Measurements from ENCODE around the gene SAP30. TPM values are rescaled to one million over a fixed set of nuclear protein-coding genes. Genes with fewer than 3 reads are reported as not detected.

SAP30 gene
- total RNA-seq, 1 experiment from 2014 or later = 13.5 TPM

DNA sequence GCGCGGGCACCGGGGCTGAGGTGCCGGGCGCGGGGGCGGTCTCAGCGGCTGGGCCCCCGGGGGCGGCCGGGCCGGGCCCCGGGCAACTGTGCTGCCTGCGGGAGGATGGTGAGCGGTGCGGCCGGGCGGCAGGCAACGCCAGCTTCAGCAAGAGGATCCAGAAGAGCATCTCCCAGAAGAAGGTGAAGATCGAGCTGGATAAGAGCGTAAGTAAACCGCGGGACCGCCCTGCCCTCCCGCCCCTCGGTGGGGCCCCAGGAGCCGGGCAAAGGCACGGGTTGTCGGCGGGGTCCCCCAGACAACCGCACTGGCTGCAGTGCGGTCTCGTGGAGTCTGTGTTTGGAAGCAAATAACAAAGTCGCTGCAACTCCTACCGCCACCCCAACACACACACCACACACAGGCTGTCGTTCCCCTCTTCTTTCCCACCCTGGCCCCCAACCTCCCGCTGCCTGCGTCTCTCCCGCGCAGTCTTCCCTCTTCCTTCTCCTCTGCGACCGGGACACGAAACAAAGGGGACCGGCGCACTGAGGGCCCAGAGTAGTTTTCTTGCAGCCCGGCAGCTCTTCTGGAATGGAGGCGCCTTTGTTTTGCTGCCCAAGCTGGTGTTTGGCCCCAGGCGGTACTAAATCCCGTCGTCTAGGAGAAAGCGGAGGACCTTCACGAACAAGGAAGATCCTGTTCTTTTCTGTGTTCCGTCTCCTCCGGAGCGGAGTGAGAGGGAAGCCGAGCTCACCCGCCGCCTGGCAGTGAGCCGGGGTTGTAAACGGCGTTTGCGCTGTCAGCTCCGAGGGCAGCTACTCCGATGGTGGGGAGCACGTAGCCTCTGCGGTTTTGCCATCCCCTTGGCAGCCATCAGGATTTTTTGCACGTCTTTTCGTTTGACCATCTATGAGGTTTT lies 788 bp downstream of the SAP30 start:
- H3K27me3 ChIP-seq (ENCODE audit: insufficient read depth, low read length) = no peaks in the 10 kb centered on the region
- H3K4me2 ChIP-seq (ENCODE audit: insufficient read depth, insufficient read length, low read length) = peak overlapping the region; percentile 93
- Mint-ChIP-seq H3K36me3 (ENCODE audit: insufficient read depth in 1 of 3, low read depth in 3 of 3) (peaks cover 11 to 15% (median 14%) of the 10 kb centered on the region in 3 experiments), H3K4me1 (peaks cover 12 to 13% of the 10 kb centered on the region in 2 experiments; a peak in 3 of 4 replicates), H3K27me3 (ENCODE audit: low read depth) (no peaks in the 10 kb centered on the region), H3K9me3 (no peaks in the 10 kb centered on the region), H3K4me3 (peak overlapping the region; percentile 99), H3K27ac (peak overlapping the region; percentile 77 to 95 (median 95))
- no peaks in the 10 kb centered on the region for H4K20me1 ChIP-seq (ENCODE audit: control insufficient read depth, insufficient read depth, insufficient read length)
- no peak overlapping the region for H2AK5ac ChIP-seq (ENCODE audit: insufficient read length, low read length)
- H4K5ac ChIP-seq (ENCODE audit: insufficient read length, low read depth, low read length) = no peak overlapping the region
- H2BK12ac ChIP-seq (ENCODE audit: insufficient read length, low read depth, low read length) = no peak overlapping the region
- H3K56ac ChIP-seq (ENCODE audit: insufficient read length, low read depth, low read length) = no peak overlapping the region
- no peak overlapping the region for H3K18ac ChIP-seq (ENCODE audit: insufficient read length, low read depth, low read length)
- H3K4ac ChIP-seq (ENCODE audit: low read depth, low read length) = no peak overlapping the region
- H3K27ac ChIP-seq (ENCODE audit: insufficient read length, low read depth, low read length) = no peak overlapping the region
- no peak overlapping the region for H2BK120ac ChIP-seq (ENCODE audit: low read depth, low read length, poor library complexity, severe bottlenecking)
- peaks cover 5% of the 10 kb centered on the region for H3K23me2 ChIP-seq (ENCODE audit: insufficient read length, low read depth, low read length, poor library complexity, severe bottlenecking)
- peak overlapping the region; percentile 77; the same call in 1 of the 2 replicates for H3K14ac ChIP-seq (ENCODE audit: insufficient read depth, low read length)
- DNase-seq = peak; percentile 65
- H2BK5ac ChIP-seq (ENCODE audit: insufficient read length, low read length) = no peak overlapping the region
- no peaks in the 10 kb centered on the region for H3K79me2 ChIP-seq (ENCODE audit: insufficient read depth, low read length)
- TF ChIP-seq, protein P1, sequence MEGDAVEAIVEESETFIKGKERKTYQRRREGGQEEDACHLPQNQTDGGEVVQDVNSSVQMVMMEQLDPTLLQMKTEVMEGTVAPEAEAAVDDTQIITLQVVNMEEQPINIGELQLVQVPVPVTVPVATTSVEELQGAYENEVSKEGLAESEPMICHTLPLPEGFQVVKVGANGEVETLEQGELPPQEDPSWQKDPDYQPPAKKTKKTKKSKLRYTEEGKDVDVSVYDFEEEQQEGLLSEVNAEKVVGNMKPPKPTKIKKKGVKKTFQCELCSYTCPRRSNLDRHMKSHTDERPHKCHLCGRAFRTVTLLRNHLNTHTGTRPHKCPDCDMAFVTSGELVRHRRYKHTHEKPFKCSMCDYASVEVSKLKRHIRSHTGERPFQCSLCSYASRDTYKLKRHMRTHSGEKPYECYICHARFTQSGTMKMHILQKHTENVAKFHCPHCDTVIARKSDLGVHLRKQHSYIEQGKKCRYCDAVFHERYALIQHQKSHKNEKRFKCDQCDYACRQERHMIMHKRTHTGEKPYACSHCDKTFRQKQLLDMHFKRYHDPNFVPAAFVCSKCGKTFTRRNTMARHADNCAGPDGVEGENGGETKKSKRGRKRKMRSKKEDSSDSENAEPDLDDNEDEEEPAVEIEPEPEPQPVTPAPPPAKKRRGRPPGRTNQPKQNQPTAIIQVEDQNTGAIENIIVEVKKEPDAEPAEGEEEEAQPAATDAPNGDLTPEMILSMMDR (conservative IDR thresholded peaks at IDR 0.05) = no peak
- H3K9me3 ChIP-seq (ENCODE audit: control insufficient read depth, low read depth, low read length) = no peaks in the 10 kb centered on the region
- no peak overlapping the region for H4K8ac ChIP-seq (replicated peaks; ENCODE audit: insufficient read length, low read depth, low read length)
- H3K79me1 ChIP-seq (ENCODE audit: insufficient read depth, low read depth, low read length, poor library complexity, severe bottlenecking) = no peaks in the 10 kb centered on the region
- no CpG with 5 or more reads among the region's 68 CpGs for WGBS (ENCODE audit: extremely low coverage, insufficient read length, low lambda C conversion rate)
- H3K4me1 ChIP-seq (ENCODE audit: insufficient read depth, low read length) = no peaks in the 10 kb centered on the region
- H3K9ac ChIP-seq (ENCODE audit: extremely low read depth, insufficient read length, low read length) = peak overlapping the region; percentile 79
- H3K23ac ChIP-seq (ENCODE audit: insufficient read length, low read depth, low read length) = no peak overlapping the region
- H2BK15ac ChIP-seq (ENCODE audit: low read depth, low read length) = no peak overlapping the region
- no peak overlapping the region for H4K91ac ChIP-seq (ENCODE audit: insufficient read length, low read depth, low read length)
- no peak overlapping the region for H3T11ph ChIP-seq (ENCODE audit: low read length)
- H2AFZ ChIP-seq (ENCODE audit: low read length) = peak overlapping the region; percentile 53
- H2BK20ac ChIP-seq (ENCODE audit: low read depth, low read length, poor library complexity, severe bottlenecking) = no peak overlapping the region
